GM18868 (cell line): Measurements from ENCODE around the gene PSMD12.
"Not testable (repeated sequence)": the region's sequence is repeated elsewhere in the genome, so short reads cannot be mapped to it uniquely, and the experiment has no call there.

Experiments used
- ATAC-seq: cut with Tn5 transposase; IDR thresholded peaks from one replicate; pipeline ENCODE4 v1.9.1; 2021; ENCODE audit warnings: mild to moderate bottlenecking, moderate library complexity; ENCODE audit not compliant: unreplicated experiment

PSMD12 gene

GRCh38 chr17:67359960-67360791, 6.2 kb downstream of the PSMD12 start:
- ATAC-seq: no peak

DNA sequence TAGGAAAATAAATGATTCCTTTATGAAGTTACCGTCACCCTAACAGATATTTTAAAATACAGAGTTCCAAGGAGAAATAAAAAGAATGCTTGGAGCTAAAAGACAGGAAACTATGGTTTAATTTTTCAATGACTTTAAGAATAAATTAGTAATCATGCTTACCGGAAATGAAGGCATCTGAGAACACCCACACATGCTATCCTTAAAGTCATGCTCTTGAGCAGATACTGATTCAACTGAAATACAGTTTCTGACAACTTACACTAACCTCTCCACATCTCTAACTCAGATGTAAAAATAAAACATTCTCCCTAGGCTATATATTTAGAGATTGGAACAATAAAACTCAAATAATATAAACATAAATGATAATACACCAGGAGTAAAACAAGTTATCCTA, 7.8 kb downstream of the PSMD12 start:
- ATAC-seq: no peak

DNA sequence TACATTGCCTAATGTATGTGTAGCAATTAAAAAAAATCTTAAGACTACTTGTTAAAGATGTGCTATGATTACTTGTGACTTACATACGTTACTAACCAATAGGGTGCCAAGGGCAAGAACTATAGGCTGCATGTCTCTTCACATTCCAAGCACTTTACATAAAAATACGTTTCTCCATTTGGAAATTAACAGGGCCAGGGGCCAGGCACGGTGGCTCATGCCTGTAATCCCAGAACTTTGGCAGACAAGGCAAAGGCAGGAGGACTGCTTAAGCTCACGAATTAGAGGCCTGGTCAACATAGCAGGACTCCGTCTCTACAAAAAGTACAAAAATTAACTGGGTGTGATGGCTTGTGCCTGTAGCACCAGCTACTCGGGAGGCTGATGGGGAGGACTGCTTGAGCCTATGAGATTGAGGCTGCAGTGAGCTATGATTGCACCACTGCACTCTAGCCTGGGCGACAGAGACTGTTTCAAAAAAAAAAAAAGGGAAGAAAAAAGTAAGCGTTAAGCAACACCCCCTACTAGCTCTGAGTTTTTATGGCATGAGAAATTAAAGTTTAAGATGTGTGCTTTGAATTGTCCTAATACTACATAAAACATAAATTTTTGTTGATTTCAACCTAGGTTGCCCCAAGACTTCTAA, 12.3 kb downstream of the PSMD12 start:
- ATAC-seq: no peak

- ATAC-seq: no peak
Observed at GRCh38 chr17:67353161-67353560, 13.2 kb downstream of the PSMD12 start.

GRCh38 chr17:67349420-67349819, 17.0 kb downstream of the PSMD12 start:
- no peak for ATAC-seq

DNA sequence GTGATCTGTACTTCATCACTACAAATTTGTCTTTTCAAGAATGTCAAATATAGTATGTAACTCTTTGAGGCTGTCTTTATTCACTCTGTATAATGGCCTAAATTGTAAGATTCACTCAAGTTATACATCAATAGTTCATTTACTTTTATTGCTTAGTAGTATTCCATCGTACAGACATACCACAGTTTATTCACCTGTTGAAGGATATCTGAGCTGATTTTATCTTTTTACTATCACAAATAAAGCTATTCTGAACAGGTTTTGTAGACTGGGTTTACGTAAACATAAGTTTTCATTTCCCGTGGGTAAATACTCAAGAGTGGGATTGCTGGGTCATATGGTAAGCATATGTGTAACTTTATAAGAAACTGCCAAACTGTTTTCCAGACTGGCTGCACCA, 18.6 kb downstream of the PSMD12 start:
- no peak for ATAC-seq

DNA sequence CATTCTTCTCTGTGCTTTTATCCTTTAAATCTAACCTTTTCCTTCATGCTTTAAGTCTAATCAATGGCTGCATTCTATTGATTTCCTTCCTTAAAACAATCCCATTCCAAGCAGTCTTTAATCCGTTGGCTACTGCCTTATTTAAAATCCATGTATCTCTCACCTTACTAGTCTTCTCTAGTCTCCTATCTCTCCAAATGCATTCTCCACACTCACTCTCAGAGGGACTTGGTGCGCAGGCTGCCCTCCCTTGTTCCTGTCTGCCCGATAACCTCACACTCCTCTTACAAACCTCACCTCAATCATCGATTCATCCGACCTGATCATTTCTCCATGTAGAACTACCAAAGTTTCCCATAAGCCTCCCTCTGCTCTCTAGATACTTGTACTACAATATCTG, 23.1 kb downstream of the PSMD12 start:
- no peak for ATAC-seq

GRCh38 chr17:67338353-67338752, 28.0 kb downstream of the PSMD12 start:
- ATAC-seq: not testable (repeated sequence)

- no peak for ATAC-seq
Observed at GRCh38 chr17:67336859-67337258, 29.5 kb downstream of the PSMD12 start.

DNA sequence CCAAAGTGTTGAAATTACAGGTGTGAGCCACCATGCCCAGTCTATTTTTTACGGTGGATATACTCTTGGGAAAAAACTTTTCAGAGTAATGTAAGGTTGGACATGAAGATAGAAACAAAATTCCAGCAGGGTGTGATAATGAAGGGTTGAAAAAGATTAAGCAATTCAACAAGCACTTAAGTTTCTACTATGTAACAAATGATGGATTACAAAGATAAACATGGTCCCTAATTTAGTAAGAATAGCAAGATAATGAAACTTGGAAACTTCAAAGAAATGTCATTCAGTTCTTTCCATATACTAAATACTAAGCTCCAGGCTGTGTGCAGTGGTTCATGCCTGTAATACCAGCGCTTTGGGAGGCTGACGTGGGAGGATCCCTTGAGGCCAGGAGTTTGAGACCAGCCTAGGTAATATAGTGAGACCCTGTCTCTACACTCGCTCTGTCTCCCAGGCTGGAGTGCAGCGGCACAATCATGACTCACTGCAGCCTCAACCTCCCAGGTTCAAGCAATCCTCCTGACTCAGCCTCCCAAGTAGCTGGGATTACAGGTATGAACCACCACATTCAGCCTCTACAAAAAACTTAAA, 31.0 kb downstream of the PSMD12 start:
- no peak for ATAC-seq

DNA sequence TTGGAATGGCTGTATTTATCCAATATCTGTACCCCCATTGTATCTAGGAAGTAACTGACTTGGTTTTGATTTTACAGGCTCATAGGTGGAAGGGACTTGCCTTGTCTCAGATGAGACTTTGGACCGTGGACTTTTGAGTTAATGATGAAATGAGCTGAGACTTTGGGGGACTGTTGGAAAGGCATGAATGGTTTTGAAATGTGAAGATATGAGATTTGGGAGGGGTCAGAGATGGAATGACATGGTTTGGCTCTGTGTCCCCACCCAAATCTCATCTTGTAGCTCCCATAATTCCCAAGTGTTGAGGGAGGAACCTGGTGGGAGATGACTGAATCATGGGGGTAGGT, 34.2 kb downstream of the PSMD12 start:
- ATAC-seq: not testable (repeated sequence)

DNA sequence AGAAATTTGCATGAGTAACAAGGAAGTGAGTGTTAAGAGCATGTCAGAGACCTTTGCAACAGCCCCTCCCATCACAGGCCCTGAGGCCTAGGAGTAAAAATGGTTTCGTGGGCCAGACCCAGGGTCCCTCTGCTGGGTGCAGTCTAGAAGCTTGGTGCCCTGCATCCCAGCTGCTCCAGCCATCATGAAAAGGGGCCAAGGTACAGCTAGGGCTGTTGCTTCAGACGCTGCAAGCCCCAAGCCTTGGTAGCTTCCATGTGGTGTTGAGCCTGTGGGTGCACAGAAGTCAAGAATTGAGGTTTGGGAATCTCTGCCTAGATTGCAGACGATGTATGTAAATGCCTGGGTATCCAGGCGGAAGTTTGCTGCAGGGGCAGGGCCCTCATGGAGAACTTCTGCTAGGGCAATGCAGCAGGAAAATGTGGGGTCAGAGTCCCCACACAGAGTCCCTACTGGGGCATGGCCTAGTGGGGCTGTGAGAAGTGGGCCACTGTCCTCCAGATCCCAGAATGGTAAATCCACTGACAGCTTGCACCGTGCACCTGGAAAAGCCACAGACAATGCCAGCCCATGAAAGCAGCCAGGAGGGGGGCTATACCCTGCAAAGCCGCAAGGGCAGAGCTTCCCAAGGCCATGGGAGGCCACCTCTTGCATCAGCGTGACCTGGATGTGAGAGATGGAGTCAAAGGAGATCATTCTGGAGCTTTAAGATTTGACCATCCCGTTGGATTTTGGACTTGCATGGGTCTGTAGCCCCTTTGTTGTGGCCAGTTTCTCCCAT, 34.8 kb downstream of the PSMD12 start:
- not testable (repeated sequence) for ATAC-seq

DNA sequence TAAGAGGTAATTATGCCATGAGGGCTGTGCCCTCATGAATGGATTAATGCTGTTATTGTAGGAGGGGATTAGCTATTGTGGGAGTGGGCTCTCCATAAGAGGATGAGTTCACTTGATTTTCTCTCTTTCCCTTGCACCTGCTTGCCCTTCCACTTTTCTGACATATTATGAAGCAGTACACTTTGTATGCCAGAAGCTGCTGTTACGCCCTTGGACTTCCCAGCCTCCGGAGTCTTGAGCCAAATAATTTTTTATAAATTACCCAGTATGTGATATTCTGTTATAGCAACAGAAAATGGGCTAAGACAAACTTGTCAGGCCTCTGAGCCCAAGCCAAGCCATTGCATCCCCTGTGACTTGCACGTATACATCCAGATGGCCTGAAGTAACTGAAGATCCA, 38.4 kb downstream of the PSMD12 start:
- ATAC-seq: no peak

DNA sequence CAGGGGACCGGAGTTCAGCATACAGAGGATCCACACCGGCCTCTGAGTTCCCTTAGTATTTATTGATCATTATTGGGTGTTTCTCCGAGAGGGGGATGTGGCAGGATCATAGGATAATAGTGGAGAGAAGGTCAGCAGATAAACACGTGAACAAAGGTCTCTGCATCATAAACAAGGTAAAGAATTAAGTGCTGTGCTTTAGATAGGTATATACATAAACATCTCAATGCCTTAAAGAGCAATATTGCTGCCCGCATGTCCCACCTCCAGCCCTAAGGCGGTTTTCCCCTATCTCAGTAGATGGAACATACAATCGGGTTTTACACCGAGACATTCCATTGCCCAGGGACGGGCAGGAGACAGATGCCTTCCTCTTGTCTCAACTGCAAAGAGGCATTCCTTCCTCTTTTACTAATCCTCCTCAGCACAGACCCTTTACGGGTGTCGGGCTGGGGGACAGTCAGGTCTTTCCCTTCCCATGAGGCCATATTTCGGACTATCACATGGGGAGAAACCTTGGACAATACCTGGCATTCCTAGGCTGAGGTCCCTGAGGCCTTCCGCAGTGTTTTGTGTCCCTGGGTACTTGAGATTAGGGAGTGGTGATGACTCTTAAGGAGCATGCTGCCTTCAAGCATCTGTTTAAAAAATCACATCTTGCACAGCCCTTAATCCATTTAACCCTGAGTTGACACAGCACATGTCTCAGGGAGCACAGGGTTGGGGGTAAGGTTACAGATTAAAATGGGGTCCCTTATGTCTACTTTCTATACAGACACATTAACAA, 39.2 kb downstream of the PSMD12 start:
- not testable (repeated sequence) for ATAC-seq

DNA sequence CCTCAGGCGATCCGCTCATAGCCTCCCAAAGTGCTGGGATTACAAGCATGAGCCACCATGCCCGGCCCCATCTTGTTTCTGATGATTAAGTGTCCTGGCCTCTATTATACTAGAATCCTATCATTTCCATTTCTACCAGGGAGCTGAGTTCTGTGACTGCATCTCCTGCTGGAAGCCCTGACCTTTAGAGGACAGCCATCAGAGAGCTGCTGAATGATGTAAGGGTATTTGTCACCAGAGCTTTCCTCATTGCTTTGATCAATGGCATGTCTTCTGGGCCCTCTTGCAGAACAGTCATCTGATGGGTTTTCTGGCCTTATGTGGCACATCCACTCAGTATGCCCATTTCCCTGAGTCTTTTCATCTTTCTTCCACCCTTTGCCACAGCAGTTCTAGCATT, 39.9 kb downstream of the PSMD12 start:
- no peak for ATAC-seq

GRCh38 chr17:67324330-67324729, 42.0 kb downstream of the PSMD12 start:
- no peak for ATAC-seq

DNA sequence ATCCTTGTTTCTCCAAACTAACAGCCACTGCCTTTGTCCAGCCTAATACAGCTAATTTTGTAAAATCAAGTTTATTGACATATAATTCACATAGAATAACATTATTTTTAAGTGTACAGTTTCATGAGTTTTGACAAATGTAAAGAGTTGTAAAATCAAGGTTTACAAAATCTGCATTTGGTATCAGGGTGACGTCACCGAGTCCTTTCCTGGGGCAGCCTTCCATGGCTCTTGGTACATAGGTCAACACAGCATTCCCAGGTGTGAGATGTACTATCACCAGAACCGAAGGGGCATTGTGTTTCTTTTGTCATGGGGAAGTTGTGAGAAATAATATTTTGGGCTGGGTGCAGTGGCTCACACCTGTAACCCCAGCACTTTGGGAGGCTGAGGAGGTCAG, 42.9 kb downstream of the PSMD12 start:
- no peak for ATAC-seq

DNA sequence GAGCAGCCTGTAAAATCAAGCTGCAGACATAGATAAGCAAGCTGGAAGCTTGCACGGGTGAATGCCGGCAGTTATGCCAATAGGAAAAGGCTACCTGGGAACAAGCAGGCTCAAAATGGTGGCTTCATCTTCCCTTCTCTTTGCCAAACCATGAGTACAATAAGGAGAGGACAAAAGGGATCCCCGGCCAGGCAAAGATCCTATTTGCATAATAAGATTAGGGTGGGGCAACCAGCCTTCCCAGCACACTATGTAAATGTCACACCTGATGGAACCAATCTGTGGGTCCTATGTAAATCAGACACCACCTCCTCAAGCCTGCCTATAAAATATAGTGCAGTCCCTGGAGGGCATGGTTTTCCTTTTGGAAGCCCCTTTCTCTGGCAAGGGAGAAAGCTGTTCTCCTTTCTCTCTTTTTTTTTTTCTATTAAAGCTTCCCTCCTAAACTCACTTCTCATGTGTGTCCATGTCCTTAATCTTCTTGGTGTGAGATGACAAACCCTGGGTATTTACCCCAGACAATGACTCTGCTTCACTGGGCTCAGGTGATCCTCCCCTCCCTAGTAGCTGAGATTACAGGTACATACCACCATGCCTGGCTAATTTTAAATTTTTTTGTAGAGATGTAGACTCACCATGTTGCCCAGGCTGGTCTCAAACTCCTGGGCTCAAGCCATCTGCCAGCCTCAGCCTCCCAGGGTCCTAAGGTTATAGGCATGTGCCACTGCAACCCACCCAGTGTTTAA, 44.2 kb downstream of the PSMD12 start:
- ATAC-seq: no peak

DNA sequence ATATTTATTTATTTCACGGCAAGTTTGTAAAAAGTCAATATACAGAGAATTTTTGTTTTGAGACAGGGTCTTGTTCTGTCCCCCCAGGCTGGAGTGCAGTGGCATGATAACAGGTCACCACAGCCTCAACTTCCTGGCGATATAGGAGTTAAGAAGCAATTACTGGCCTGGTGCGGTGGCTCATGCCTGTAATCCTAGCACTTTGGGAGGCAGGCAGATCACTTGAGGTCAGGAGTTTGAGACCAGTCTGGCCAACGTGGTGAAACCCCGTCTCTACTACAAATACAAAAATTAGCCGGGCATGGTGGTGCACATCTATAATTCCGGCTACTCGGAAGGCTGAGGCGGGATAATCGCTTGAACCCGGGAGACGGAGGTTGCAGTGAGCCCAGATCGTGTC, 44.9 kb downstream of the PSMD12 start:
- not testable (repeated sequence) for ATAC-seq

DNA sequence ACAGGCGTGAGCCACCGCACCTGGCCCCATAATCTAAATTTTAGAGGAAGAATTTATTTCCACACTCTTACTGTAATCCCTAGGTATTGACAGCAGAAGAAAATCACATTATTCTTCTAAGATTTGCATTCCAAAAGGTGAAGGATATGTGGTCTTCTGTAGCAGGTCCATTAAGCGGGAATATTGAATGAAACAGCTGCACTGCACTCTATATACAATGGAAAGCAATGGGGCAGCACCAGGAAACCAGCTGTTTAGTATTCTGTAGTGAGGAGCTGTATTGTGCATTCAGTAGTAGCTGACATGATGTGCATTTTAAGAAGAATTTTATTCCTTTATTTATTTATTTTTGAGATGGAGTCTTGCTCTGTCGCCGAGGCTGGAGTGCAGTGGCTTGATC, 49.6 kb downstream of the PSMD12 start:
- no peak for ATAC-seq
